Prostate gland (tissue), 2 donors: ENCODE measurements around the gene KCNT1. TPM values are rescaled to one million over a fixed set of nuclear protein-coding genes. Genes with fewer than 3 reads are reported as not detected.

Source experiments
- DNase-seq: peaks from one replicate; pipeline ENCODE4 v3.0.0-alpha.2; 2019; ENCODE audit warnings: low spot score
- H3K27ac ChIP-seq, 2 donors: fragments of 200-600 bp; sonication (generic); 2 replicates each; pipeline ENCODE4 v1.5.1; 2017 to 2019
- H3K27me3 ChIP-seq: fragments of 200-600 bp; sonication (generic); replicated peaks from 2 replicates; pipeline ENCODE4 v1.5.1; 2019; ENCODE audit not compliant: insufficient read depth
- H3K36me3 ChIP-seq, 2 donors: fragments of 200-600 bp; sonication (generic); 1 replicate in 1 of 2; 2 replicates in 1 of 2; pipeline versions ENCODE4 v1.5.1 to v1.8.1; 2017 to 2019
- H3K4me1 ChIP-seq: fragments of 200-600 bp; sonication (generic); replicated peaks from 2 replicates; pipeline ENCODE4 v1.5.1; 2019
- H3K4me3 ChIP-seq, 2 donors: fragments of 200-600 bp; sonication (generic); 2 replicates each; pipeline ENCODE4 v1.5.1; 2017 to 2019
- H3K9me3 ChIP-seq: fragments of 200-600 bp; sonication (generic); 2 replicates; pipeline ENCODE4 v1.5.1; 2017
- POLR2A ChIP-seq: fragments of 450-650 bp; IDR thresholded peaks from one replicate; pipeline ENCODE4 v1.6.1; 2016; ENCODE audit warnings: antibody characterized with exemption, mild to moderate bottlenecking
- POLR2AphosphoS5 ChIP-seq: sonication (generic); formaldehyde crosslinking; IDR thresholded peaks from one replicate; pipeline ENCODE4 v1.6.1; 2017; ENCODE audit warnings: antibody characterized with exemption
- WGBS: methylation state at CpG from one replicate; pipeline ENCODE4 v1.1.5; 2018; 5-methylcytosine and 5-hydroxymethylcytosine counted together
- intact Hi-C: fragments of 100-400 bp; cut with DNase I; formaldehyde crosslinking; loops from one replicate; pipeline ENCODE4 v1.14.2; 2022
- total RNA-seq, 2 donors: library from RNA; depleted of rRNA; stranded (reverse); fragments of >200 nt; gene quantifications; one replicate each; pipeline ENCODE4 v1.1.0, GENCODE V29; 2016
- TF ChIP-seq, protein P1 (sequence below), 4 experiments: fragments of 200-600 bp in 2 of 4; fragments of 450-650 bp in 2 of 4; sonication (generic) in 2 of 4; IDR thresholded peaks; 1 replicate in 3 of 4; 2 replicates in 1 of 4; pipeline ENCODE4 v1.5.1; 2016 to 2019; ENCODE audit warnings: antibody characterized with exemption in 4 of 4, mild to moderate bottlenecking in 2 of 4, moderate library complexity in 2 of 4

Gene KCNT1
- total RNA-seq, 2 donors from 2014 or later = 0.09 to 3.0 TPM

DNA sequence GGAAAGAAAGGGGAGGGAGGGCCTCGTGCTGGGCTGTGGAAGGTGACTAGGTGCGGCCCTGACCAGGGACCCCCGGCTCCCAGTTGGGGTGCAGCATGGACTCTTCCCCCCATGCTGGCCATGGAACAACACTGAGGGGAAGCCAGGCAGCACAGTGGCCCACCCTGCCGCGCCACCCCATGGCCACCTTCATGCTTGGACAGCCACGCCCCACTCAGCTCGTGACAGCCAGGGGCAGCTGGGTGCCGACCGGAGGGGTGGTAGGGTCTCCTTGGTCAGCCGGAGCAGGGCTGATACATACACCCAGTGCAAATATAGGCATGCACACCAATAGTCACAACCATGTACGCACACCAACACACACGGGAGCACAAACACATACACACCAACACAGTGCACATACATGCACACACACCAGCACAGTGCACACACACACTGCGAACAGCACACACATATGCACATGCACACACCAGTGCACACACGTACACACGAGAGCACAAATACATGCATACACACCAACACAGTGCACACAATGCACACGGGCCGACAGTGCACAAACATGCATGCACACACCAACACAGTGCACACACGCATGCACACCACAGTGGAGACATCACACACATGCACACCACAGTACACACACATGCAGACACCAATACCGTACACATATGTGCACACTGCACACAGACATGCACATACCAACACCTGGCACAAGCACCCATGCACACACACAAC, 11.0 kb upstream of the KCNT1 start:
- no peaks in the 10 kb centered on the region for H3K4me1 ChIP-seq
- WGBS = 92% methylated on average over 19 of the region's 19 CpGs
- intact Hi-C loops = no loop called here
- H3K36me3 ChIP-seq = no peaks in the 10 kb centered on the region
- no peak for DNase-seq
- no peaks in the 10 kb centered on the region for H3K9me3 ChIP-seq
- H3K4me3 ChIP-seq = no peak overlapping the region
- TF ChIP-seq POLR2AphosphoS5 (no peak), POLR2A (no peak)
- TF ChIP-seq, protein P1, sequence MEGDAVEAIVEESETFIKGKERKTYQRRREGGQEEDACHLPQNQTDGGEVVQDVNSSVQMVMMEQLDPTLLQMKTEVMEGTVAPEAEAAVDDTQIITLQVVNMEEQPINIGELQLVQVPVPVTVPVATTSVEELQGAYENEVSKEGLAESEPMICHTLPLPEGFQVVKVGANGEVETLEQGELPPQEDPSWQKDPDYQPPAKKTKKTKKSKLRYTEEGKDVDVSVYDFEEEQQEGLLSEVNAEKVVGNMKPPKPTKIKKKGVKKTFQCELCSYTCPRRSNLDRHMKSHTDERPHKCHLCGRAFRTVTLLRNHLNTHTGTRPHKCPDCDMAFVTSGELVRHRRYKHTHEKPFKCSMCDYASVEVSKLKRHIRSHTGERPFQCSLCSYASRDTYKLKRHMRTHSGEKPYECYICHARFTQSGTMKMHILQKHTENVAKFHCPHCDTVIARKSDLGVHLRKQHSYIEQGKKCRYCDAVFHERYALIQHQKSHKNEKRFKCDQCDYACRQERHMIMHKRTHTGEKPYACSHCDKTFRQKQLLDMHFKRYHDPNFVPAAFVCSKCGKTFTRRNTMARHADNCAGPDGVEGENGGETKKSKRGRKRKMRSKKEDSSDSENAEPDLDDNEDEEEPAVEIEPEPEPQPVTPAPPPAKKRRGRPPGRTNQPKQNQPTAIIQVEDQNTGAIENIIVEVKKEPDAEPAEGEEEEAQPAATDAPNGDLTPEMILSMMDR (IDR thresholded peaks at IDR 0.05) = no peak
- H3K27me3 ChIP-seq = peaks cover 7% of the 10 kb centered on the region
- no peak overlapping the region for H3K27ac ChIP-seq

- no peaks in the 10 kb centered on the region for H3K36me3 ChIP-seq
- TF ChIP-seq POLR2A = no peak
- TF ChIP-seq, protein P1 (IDR thresholded peaks at IDR 0.05) = no peak
- no peak for TF ChIP-seq POLR2AphosphoS5
- H3K4me3 ChIP-seq = no peak overlapping the region
- H3K27me3 ChIP-seq = peaks cover 7% of the 10 kb centered on the region
- H3K27ac ChIP-seq = no peak overlapping the region
- 61% methylated on average over 10 of the region's 11 CpGs for WGBS
- DNase-seq = no peak
- no peaks in the 10 kb centered on the region for H3K9me3 ChIP-seq
- H3K4me1 ChIP-seq = no peaks in the 10 kb centered on the region
- intact Hi-C loops = no loop called here
Observed at GRCh38 chr9:135692410-135692809, 9.6 kb upstream of the KCNT1 start.

DNA sequence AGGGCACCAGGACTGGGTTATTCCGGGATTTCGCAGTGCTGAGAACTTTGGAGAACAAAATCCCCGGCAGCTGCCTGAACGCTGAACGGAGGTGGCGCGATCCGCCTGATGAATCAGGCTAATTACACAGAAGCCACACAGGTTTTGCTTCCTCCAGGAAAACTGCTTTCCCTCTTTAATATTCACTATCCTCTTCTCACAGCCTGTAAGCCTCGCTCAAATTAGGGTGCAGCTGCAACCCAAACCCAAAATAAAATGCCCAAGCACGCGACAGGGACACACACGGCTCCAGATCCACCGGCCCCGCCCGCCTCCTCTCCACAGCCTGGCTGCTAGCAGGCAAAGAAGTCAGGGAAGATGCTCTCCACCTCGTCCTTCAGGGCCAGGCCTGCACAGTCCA, 8.7 kb upstream of the KCNT1 start:
- intact Hi-C loops = no loop called here
- Histone ChIP-seq H3K4me3 (no peak overlapping the region), H3K9me3 (no peaks in the 10 kb centered on the region), H3K27ac (no peak overlapping the region), H3K4me1 (no peaks in the 10 kb centered on the region), H3K27me3 (peaks cover 7% of the 10 kb centered on the region), H3K36me3 (no peaks in the 10 kb centered on the region)
- TF ChIP-seq, protein P1 (IDR thresholded peaks at IDR 0.05) = no peak
- TF ChIP-seq POLR2A (no peak), POLR2AphosphoS5 (no peak)
- DNase-seq = no peak
- WGBS = 65% methylated on average over 16 of the region's 16 CpGs

DNA sequence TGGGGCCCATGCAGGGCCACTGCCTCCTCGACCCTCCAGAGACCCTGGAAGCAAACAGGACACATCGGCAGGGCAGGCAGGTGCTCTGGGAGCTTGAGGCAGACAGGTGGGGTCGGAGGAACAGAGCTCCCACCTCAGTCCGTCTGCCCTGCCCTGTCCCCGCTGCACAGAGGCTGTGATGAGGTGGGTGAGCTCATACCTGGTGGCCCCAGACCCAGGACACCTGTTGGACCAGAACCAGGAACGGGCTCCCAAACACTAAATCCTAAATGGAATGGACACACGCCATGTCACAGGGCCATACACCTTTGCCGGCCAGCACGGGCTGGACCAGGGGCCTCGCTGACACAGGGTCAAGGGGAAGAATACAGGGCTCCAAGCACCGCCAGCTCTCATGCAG, 8.2 kb upstream of the KCNT1 start:
- Histone ChIP-seq H3K4me1 (no peaks in the 10 kb centered on the region), H3K4me3 (no peak overlapping the region), H3K36me3 (no peaks in the 10 kb centered on the region), H3K9me3 (no peaks in the 10 kb centered on the region), H3K27ac (no peak overlapping the region), H3K27me3 (peaks cover 7% of the 10 kb centered on the region)
- intact Hi-C loops = no loop called here
- WGBS = 85% methylated on average over 10 of the region's 11 CpGs
- no peak for DNase-seq
- TF ChIP-seq POLR2AphosphoS5 (no peak), POLR2A (no peak)
- TF ChIP-seq, protein P1 (IDR thresholded peaks at IDR 0.05) = no peak

GRCh38 chr9:135694414-135694813, 7.6 kb upstream of the KCNT1 start:
- Histone ChIP-seq H3K36me3 (no peaks in the 10 kb centered on the region), H3K4me1 (no peaks in the 10 kb centered on the region), H3K4me3 (no peak overlapping the region), H3K9me3 (no peaks in the 10 kb centered on the region), H3K27me3 (peaks cover 7% of the 10 kb centered on the region), H3K27ac (no peak overlapping the region)
- no peak for DNase-seq
- 44% methylated on average over 18 of the region's 18 CpGs for WGBS
- intact Hi-C loops = no loop called here
- TF ChIP-seq POLR2AphosphoS5 (no peak), POLR2A (no peak)
- TF ChIP-seq, protein P1 (IDR thresholded peaks at IDR 0.05) = no peak
